B cell (primary cell): ENCODE measurements around the gene BCL2. TPM values are rescaled to one million over a fixed set of nuclear protein-coding genes. Genes with fewer than 3 reads are reported as not detected.

Experiments used
- ATAC-seq: fragments of 200-7000 bp; cut with Tn5 transposase; one replicate; pipeline ENCODE4 v1.10.0; 2021; ENCODE audit warnings: low read depth, mild to moderate bottlenecking, moderate number of reproducible peaks, moderate library complexity
- CTCF ChIA-PET: fragments of 350-600 bp; sonication (Branson Sonifier 250); formaldehyde crosslinking; loops from one replicate; lab custom pipeline; 2021; ENCODE audit warnings: antibody characterized with exemption, inconsistent platforms; lab: Charles Lee
- POLR2A ChIA-PET: fragments of 350-600 bp; sonication (Branson Sonifier 250); formaldehyde crosslinking; loops from one replicate; lab custom pipeline; 2021; ENCODE audit warnings: antibody characterized with exemption; lab: Charles Lee
- DNase-seq: peaks from one replicate; pipeline ENCODE4 v3.0.0; 2013
- H2AFZ ChIP-seq: 2 replicates; pipeline ENCODE4 v1.6.1; 2012; ENCODE audit warnings: mild to moderate bottlenecking, low read depth, low read length; ENCODE audit not compliant: insufficient read depth, poor library complexity, severe bottlenecking
- H3K27ac ChIP-seq, 2 donors: 1 replicate in 1 of 2; 2 replicates in 1 of 2; pipeline ENCODE4 v1.5.1; 2012 to 2013; ENCODE audit warnings: low read length in 2 of 2, mild to moderate bottlenecking in 2 of 2, moderate library complexity in 1 of 2
- H3K27me3 ChIP-seq, 4 experiments: fragments of 200-600 bp in 1 of 4; sonication (generic) in 1 of 4; replicated peaks in 1 of 4; 1 replicate in 2 of 4; 2 replicates in 2 of 4; pipeline versions ENCODE4 v1.6.1 to v1.7.0; 2013 to 2016; ENCODE audit warnings: low read length in 3 of 4, mild to moderate bottlenecking in 2 of 4, mixed read lengths in 1 of 4, moderate library complexity in 1 of 4; ENCODE audit not compliant: insufficient read depth in 4 of 4, control insufficient read depth in 3 of 4; ENCODE audit errors: control extremely low read depth in 1 of 4
- H3K36me3 ChIP-seq, 2 experiments: replicated peaks in 1 of 2; 1 replicate in 1 of 2; 2 replicates in 1 of 2; pipeline versions ENCODE4 v1.6.1 to v1.7.1; 2013; ENCODE audit warnings: low read length in 1 of 2; ENCODE audit not compliant: insufficient read depth in 2 of 2, control insufficient read depth in 1 of 2; ENCODE audit errors: control extremely low read depth in 1 of 2, extremely low read depth in 1 of 2
- H3K4me1 ChIP-seq, 2 donors: fragments of 200-600 bp in 1 of 2; sonication (generic) in 1 of 2; 1 replicate in 1 of 2; 2 replicates in 1 of 2; pipeline versions ENCODE4 v1.5.1 to v1.6.1; 2013 to 2017; ENCODE audit warnings: low read length in 2 of 2; ENCODE audit not compliant: control insufficient read depth in 2 of 2, insufficient read depth in 2 of 2
- H3K4me2 ChIP-seq: replicated peaks from 2 replicates; pipeline ENCODE3; 2012; ENCODE audit warnings: mild to moderate bottlenecking, low read depth, low read length; ENCODE audit not compliant: poor library complexity, severe bottlenecking
- H3K4me3 ChIP-seq, 5 experiments: fragments of 200-600 bp in 1 of 5; sonication (generic) in 1 of 5; 1 replicate in 3 of 5; 2 replicates in 2 of 5; pipeline versions ENCODE4 v1.5.1 to v1.7.0; 2011 to 2016; ENCODE audit warnings: low read length in 4 of 5, mild to moderate bottlenecking in 4 of 5, low read depth in 2 of 5, control low read depth in 1 of 5, moderate library complexity in 1 of 5; ENCODE audit not compliant: insufficient read depth in 1 of 5; ENCODE audit errors: control extremely low read depth in 1 of 5, extremely low read depth in 1 of 5
- H3K79me2 ChIP-seq: fragments of 200-600 bp; sonication (generic); one replicate; pipeline ENCODE4 v1.6.0; 2016; ENCODE audit warnings: low read length; ENCODE audit not compliant: control insufficient read depth, insufficient read depth
- H3K9ac ChIP-seq: fragments of 200-600 bp; sonication (generic); 2 replicates; pipeline ENCODE4 v1.6.1; 2017; ENCODE audit warnings: mild to moderate bottlenecking, low read length, moderate library complexity
- H3K9me3 ChIP-seq, 3 donors: one replicate each; pipeline versions ENCODE4 v1.6.1 to v1.7.1; 2013; ENCODE audit warnings: low read length in 2 of 3; ENCODE audit not compliant: control insufficient read depth in 2 of 3, insufficient read depth in 1 of 3; ENCODE audit errors: control extremely low read depth in 1 of 3
- H4K20me1 ChIP-seq: 2 replicates; pipeline ENCODE4 v1.6.0; 2012; ENCODE audit warnings: mild to moderate bottlenecking, low read length; ENCODE audit not compliant: insufficient read depth, control insufficient read depth, poor library complexity, severe bottlenecking
- H3K27ac Mint-ChIP-seq: one replicate; pipeline ENCODE4 v1.8.0; 2021; ENCODE audit warnings: mixed read lengths
- H3K27me3 Mint-ChIP-seq: one replicate; pipeline ENCODE4 v1.8.0; 2021; ENCODE audit warnings: mixed read lengths
- H3K4me1 Mint-ChIP-seq: one replicate; pipeline ENCODE4 v1.8.0; 2021; ENCODE audit warnings: mixed read lengths
- H3K4me3 Mint-ChIP-seq: one replicate; pipeline ENCODE4 v1.8.0; 2021; ENCODE audit warnings: mixed read lengths
- H3K9me3 Mint-ChIP-seq: one replicate; pipeline ENCODE4 v1.8.0; 2022; ENCODE audit warnings: mixed read lengths; ENCODE audit not compliant: insufficient read depth
- CTCF ChIP-seq: fragments of 200-600 bp; IDR thresholded peaks from one replicate; pipeline ENCODE4 v1.8.0; 2022; ENCODE audit warnings: antibody characterized with exemption, mild to moderate bottlenecking
- EZH2 ChIP-seq: IDR thresholded peaks from 2 replicates; pipeline ENCODE4 v1.6.1; 2012; ENCODE audit warnings: borderline replicate concordance, low read depth, mild to moderate bottlenecking, moderate library complexity, low read length; ENCODE audit not compliant: insufficient read depth, poor library complexity, severe bottlenecking
- WGBS: methylation state at CpG from one replicate; pipeline ENCODE4 v1.1.5; 2013; ENCODE audit warnings: missing lambda C conversion rate; ENCODE audit not compliant: insufficient coverage; 5-methylcytosine and 5-hydroxymethylcytosine counted together
- intact Hi-C: fragments of 100-400 bp; cut with micrococcal nuclease; formaldehyde crosslinking; loops from one replicate; pipeline ENCODE4 v1.10.0; 2022
- polyA plus RNA-seq: library from polyadenylated mRNA; depleted of rRNA; stranded (reverse); fragments of >200 nt; gene quantifications from 2 replicates; pipeline ENCODE4 v1.2.3, GENCODE V29; 2012
- total RNA-seq, 2 donors: library from RNA; stranded (reverse); fragments of 120-200 nt in 1 of 2; gene quantifications; 1 replicate in 1 of 2; 2 replicates in 1 of 2; pipeline versions ENCODE4 v1.2.3 to v1.2.4, GENCODE V29; 2013 to 2022

The BCL2 gene
- total and polyA plus RNA-seq, 2 donors (not counting 1 experiment from before 2014, with no cell fraction given), result 27.6 to 144 TPM

- Histone ChIP-seq H2AFZ (no peak overlapping the region), H3K9ac (no peak overlapping the region), H3K27ac (peak overlapping the region in 1 of 2 donors; percentile 23), H3K4me2 (no peak overlapping the region), H4K20me1 (no peaks in the 10 kb centered on the region), H3K79me2 (peaks cover 84% of the 10 kb centered on the region), H3K36me3 (no peaks in the 10 kb centered on the region), H3K27me3 (no peaks in the 10 kb centered on the region), H3K9me3 (no peaks in the 10 kb centered on the region), H3K4me3 (no peak overlapping the region), H3K4me1 (peaks cover 24 to 49% of the 10 kb centered on the region in 2 donors)
- DNase-seq, result no peak
- H3K4me3 Mint-ChIP-seq, result no peak overlapping the region
- intact Hi-C loops, result loop anchor here (10.0 kb wide), 1 partner anchor 55 kb away; no protein-coding TSS in a partner anchor
- ChIA-PET CTCF (interaction anchor here (1.0 to 1.4 kb wide), 2 partner anchors 9 to 32 kb away, joined by 4 read pairs; no protein-coding TSS in a partner anchor), POLR2A (no interaction called here)
- H3K27me3 Mint-ChIP-seq, result no peaks in the 10 kb centered on the region
- TF ChIP-seq EZH2 (no peak), CTCF (no peak)
- H3K9me3 Mint-ChIP-seq, result no peaks in the 10 kb centered on the region
- WGBS, result no CpG with 5 or more reads among the region's 2 CpGs
- H3K27ac Mint-ChIP-seq, result no peak overlapping the region
- no peak for ATAC-seq
- peaks cover 66% of the 10 kb centered on the region for H3K4me1 Mint-ChIP-seq
These were observed 129.8 kb downstream of the BCL2 start for GRCh38 chr18:63189817-63190216.

- ChIA-PET POLR2A (interaction anchor here (0.7 kb wide), 1 partner anchor 64 kb away, joined by 8 read pairs; no protein-coding TSS in a partner anchor), CTCF (interaction anchor here (1.0 to 1.4 kb wide), 2 partner anchors 8 to 31 kb away, joined by 4 read pairs; no protein-coding TSS in a partner anchor)
- DNase-seq, result no peak
These were observed 130.5 kb downstream of the BCL2 start for GRCh38 chr18:63189041-63189440.

More at GRCh38 chr18:63189041-63189440, 130.5 kb downstream of the BCL2 start:
- H3K4me1 Mint-ChIP-seq, result peaks cover 73% of the 10 kb centered on the region
- no peak overlapping the region for H2AFZ ChIP-seq
- H3K27ac ChIP-seq, result no peak overlapping the region
- H3K9me3 Mint-ChIP-seq, result no peaks in the 10 kb centered on the region
- H3K9ac ChIP-seq, result no peak overlapping the region
- no peaks in the 10 kb centered on the region for H3K27me3 ChIP-seq
- H4K20me1 ChIP-seq, result no peaks in the 10 kb centered on the region
- intact Hi-C loops, result loop anchor here (10.0 kb wide), 1 partner anchor 54 kb away; no protein-coding TSS in a partner anchor
- WGBS, result no CpG with 5 or more reads among the region's 2 CpGs
- peaks cover 32 to 57% of the 10 kb centered on the region in 2 donors for H3K4me1 ChIP-seq
- no peak overlapping the region for H3K4me2 ChIP-seq
- no peaks in the 10 kb centered on the region for H3K9me3 ChIP-seq
- peaks cover 86% of the 10 kb centered on the region for H3K79me2 ChIP-seq
- H3K27me3 Mint-ChIP-seq, result no peaks in the 10 kb centered on the region
- no peak for ATAC-seq
- H3K4me3 ChIP-seq, result no peak overlapping the region
- H3K36me3 ChIP-seq, result no peaks in the 10 kb centered on the region
- no peak for TF ChIP-seq CTCF
- no peak overlapping the region for H3K27ac Mint-ChIP-seq
- H3K4me3 Mint-ChIP-seq, result no peak overlapping the region
